HG03432 (cell line): Measurements from ENCODE around the gene IFITM1.
A peak's percentile ranks its signal among the peaks of the same experiment; 100 is the strongest.
"Not testable (repeated sequence)": the region's sequence is repeated elsewhere in the genome, so short reads cannot be mapped to it uniquely, and the experiment has no call there.

ENCODE experiments used
- ATAC-seq: cut with Tn5 transposase; IDR thresholded peaks from one replicate; pipeline ENCODE4 v1.9.1; 2021; ENCODE audit warnings: mild to moderate bottlenecking, moderate library complexity; ENCODE audit not compliant: unreplicated experiment

The IFITM1 gene

DNA sequence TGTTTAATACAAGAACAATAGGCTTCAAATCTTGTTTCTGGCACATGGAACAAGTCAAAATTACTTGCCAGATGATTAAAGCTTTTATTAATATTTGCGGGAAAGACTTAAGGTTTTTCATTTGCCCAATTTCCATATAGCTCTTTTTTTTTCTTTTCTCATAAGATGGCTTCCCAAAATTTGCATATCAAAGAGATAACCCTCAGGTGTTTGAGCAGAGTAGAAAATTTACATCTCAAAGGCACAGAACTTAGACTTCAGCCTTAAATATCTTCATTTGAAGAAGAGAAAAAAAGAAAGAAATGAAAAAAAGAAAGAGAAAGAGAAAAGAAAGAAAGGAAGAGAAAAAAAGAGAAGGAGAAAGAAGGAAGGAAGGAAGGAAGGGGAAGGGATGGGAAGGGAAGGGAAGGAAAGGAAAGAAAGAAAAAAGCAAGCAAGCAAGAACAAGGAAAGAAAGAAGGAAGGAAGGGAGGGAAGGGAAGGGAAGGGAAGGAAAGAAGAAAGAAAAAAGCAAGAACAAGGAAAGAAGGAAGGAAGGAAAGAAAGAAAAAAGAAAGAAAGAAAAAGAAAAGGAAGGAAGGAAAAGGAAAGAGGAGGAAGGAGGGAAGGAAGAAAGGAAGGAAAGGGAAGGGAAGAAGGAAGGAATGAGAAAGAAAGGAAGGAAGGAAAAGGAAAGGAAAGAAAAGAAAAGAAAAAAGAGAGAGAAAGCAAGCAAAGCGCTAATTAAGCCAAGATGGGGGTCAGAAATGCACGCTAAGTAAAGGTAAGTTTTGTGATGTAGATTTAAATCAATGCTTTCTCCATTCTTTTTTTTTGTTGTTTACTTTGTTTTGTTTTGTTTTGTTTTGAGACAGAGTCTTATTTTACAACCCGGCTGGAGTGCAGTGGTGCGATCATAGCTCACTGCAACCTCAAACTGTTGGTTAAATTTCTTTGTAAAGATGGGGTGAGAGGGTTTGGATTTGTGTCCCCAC is 27.0 kb downstream of the IFITM1 start:
- ATAC-seq: no peak

DNA sequence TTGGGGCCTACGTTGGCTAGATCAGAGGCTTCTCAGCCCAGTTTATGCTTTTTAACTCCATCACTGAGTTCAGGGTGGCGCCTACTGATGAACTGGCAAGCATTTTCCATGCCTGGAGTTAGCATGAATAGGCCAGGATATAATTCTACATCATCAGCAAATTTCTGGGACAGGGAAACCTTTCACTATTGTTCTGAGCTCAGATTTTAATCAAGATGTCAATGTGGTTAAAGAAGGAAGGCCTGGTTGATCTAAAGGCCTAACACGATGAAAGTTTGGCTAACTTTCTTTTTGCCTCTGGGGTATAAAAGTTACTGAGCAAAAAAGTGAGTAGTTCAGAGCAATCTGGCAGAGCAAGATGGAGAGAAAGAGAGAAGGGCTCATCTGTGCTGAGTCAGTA is 28.5 kb downstream of the IFITM1 start:
- ATAC-seq: no peak

DNA sequence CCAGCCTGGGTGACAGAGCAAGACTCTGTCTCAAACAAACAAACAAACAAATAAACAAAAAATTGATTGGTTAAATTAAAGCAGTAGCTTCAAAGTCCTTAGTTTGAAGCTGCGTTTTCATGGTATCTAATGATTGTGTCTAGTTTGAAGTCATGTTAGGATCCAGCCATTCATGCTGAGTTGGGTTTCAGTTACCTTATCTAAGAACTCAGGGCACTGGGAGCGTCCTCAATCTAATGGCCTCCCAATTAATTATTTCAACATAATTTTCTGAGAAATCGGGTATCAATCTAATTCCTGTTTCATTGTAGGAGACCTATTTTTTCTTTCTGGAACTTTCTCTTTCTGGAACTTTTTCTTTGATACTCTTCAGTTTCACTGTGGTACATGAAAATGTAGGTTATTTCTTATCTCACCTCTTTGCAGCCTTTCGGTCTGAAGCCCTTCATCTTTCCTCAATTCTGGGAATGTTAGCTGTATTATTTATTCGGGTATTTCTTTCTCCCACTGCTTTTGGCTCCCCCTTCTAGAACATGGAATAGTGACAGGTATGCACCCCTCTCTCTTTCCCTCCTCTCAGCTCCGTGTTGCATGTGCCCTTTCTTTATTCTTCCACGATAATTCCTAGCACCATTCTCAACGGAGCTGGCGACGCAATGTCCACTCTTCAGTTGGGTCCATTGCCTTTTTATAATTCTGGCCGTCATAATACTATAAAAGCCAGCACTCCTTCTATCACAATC is 31.2 kb downstream of the IFITM1 start:
- no peak for ATAC-seq

DNA sequence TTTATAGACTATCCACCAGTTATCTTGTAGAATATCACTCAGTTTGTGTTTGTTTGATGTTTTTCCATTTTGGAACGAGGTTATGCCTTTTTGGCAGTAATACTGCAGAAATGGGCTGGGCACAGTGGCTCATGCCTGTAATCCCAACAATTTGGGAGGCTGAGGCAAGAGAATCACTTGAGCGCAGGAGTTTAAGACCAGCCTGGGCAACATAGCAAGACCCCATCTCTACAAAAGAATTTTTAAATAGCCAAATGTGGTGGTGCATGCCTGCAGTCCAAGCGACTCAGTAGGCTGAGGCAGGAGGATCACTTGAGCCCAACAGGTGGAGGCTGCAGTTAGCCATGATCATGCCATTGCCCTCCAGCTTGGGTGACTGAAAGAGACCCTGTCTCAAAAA is 32.7 kb downstream of the IFITM1 start:
- no peak for ATAC-seq

DNA sequence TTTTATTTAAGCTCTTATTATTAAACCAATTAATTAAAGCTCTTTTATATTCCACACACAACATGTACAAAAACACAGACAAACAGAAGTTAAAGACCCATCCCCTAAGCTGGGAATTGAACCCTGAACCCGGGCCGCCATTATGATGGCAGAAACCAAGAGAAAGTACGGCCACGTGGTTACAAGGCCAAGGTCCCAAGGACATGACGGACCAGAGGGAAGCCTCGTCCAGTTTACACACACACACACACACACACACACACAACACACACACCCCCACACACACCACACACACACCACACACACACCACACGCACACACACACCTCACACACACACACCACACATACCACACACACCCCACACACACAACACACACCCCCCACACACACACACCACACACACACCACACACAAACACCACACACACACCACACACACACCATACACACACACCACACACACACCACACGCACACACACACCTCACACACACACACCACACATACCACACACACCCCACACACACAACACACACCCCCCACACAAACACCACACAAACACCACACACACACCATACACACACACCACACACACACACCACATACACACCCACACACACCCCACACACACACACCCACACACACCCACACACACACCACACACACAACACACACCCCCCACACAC is 35.6 kb downstream of the IFITM1 start:
- ATAC-seq: not testable (repeated sequence)

DNA sequence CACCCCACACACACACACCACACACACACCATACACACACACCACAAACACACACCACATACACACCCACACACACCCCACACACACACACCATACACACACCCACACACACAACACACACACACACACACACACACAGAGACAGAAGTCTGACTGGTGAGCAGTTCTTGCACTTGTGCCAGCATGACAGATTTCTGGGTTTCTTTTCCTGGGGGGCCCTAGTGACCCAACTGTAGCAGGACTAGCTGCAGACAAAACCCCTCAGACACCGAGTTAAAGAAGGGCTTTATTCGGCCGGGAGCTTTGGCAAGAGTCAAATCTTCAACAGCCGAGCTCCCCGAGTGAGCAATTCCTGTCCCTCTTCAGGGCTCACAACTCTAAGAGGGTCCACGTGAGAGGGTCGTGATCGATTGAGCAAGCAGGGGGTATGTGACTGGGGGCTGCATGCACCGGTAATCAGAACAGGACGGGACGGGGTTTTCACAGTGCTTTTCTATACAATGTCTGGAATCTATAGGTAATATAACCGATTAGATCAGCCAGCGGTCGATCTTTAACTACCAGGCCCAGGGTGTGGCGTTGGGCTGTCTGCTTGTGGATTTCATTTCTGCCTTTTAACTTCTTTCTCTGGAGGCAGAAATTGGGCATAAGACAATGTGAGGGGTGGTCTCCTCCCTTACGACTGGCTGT is 36.3 kb downstream of the IFITM1 start:
- ATAC-seq: not testable (repeated sequence)

DNA sequence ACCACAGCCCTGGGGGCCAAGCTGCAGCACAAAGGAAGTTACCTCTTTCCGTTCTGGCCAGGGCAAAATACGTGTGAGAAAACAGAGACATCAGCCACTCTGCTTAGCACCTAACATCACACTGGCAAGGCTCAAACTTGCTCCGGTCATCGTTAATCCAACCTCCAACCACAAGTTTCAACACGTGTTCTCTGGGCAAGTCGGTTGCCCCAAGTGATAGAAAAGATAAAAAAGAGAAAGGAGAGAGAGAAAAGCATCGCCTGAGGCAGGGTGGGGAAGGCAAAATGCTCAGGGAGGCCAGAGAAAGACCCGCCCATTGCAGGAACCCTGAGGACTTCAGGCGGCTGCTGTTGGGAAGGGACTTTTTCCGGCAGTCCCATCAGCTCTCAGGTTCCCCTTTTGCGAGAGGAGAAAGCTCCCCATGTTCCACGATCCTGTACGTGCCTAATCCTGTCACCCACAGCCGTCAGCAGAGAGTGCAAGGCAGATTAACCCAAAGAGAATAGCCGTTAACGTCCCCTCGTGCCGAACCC is 36.9 kb downstream of the IFITM1 start:
- ATAC-seq: no peak

DNA sequence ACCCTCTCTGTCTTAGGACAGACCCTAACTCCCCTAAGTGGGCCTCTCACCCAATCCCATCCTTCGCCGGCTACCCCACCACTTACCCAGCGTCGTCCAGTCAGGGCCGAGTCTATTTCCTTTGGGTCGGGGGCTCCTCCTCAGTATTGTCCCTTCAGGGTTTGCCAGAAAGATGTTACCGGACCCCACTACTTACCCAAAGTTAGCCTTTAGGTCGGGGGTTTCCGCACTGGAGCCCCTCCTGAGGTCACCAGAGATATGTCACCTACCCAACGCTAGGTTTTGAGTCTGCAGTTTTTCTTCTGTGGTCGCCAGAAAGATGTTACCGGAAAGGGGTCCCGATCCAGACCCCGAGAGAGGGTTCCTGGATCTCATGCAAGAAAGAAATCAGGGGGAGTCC is 37.6 kb downstream of the IFITM1 start:
- no peak for ATAC-seq

DNA sequence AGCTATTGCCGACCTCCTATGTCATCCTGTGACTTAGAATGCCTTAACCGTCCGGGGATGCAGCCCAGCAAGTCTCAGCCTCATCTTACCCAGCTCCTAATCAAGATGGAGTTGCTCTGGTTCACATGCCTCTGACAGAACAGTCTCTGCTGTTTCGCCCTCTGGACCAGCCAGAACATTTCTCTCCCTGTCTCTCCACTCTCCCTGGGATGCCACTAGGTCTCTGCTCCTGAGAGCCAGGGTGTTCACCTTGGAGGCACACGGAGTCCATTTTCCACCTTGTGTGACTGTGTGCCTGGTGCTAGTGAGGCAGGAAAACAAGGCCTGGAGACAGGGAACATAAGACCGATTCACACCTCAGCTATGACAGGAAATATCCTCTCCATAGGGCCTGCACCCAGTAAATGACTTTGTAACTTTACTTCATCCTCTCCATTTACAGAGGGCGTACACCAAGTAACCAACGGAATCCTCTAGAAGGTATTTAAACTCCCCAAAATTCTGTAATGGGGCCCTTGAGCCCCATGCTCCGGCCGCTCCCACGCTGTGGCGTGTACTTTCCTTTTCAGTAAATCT is 38.7 kb downstream of the IFITM1 start:
- ATAC-seq: no peak

DNA sequence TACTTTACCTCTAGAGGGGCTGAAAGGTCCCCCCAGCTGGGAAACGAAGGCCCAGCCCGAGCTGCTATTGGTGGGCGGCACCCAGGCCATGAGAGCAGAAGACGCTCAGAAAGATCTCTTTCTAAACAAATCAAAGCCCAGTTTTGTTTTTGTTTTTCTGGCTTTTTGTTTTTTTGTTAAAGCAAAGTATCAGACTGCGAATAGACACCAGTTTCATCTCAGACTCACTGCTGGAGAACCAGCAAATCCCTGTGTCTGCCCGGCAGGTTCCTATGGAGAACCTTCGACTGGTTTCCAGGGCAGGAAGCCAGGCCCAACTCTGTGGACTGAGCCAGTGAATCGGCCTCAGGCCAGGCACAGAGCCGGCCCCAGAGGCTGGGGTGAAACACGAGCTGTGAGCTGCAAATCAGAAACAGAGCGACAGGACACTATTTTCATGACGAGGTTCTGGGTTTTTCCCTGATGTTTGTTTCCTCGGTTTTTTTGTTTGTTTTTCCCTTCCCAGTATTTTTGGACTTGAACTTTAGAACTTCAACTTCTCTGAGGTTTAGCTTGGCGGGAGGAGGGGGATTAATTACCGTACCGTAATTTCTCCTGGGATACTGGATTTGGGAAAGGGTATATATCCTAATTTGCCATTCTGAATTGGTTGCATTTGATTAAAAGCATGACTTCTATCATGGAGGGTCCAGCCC is 39.5 kb downstream of the IFITM1 start:
- ATAC-seq: no peak

DNA sequence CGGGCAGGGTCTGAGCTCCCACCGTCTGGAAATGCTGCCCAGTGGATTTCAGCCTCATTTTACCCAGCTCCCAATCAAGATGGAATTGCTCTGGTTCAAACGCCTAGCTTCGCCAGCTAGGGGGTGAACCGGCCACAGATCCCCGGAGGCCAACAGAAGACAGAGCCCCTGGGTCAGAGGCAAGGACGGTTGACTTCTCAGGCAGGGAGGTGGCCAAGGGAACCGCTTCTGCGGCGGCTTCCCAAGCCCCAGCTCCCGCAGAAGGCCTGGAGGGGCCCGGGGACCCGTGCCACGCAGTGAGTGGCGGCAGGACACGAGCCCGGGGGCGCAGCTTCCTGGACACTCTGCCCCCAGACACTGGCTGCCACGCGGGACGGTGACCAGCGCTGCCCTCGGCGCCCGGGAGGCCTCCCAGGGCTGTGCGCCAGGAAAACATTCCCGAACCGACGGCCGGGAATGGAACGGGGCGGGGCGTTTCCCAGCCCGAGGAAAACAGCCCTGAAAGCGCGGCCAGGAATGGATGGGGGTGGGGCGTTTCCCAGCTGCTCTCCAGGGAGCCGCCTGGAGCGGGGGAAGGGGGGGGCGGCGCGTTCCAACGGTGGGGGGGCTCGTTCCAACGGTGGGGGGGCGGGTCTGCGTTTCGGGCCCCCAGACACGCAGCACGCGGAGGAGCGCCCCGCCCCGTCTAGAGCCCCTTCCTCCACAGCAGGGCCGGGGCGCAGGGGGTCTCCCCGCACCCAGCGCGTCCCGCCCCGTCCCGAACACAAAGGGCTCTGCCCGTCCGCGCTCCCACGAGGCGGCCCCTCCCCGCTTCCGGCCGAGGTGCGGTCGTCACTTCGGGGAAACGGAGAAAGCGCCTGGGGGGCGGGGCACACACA is 42.0 kb downstream of the IFITM1 start:
- ATAC-seq: peak; percentile 67

DNA sequence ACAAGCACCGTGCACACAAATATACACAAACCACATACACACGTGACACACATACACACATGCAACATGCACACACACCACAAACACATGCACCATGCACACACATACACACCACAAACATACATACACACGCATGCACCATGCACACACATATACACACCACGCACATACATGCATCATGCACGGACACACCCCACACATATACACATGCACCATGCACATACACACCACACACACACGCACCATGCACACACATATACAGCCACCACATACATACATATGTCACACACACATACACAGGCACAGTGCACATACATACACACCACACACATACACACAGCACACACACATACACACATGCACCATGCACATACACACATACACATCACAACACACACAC is 42.8 kb downstream of the IFITM1 start:
- no peak for ATAC-seq

DNA sequence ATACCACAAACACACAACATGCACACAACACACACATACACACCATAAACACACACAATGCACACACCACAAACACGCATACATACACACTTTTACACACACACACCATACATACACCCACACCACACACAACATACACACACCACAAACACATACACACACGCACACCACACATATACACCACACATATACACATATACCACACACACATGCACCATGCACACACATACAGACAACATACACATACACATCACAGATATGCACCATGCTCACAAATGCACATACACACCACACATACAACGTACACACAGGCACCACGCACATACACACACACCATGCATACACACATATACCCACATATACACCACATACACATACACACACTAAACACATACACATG is 43.7 kb downstream of the IFITM1 start:
- ATAC-seq: no peak

DNA sequence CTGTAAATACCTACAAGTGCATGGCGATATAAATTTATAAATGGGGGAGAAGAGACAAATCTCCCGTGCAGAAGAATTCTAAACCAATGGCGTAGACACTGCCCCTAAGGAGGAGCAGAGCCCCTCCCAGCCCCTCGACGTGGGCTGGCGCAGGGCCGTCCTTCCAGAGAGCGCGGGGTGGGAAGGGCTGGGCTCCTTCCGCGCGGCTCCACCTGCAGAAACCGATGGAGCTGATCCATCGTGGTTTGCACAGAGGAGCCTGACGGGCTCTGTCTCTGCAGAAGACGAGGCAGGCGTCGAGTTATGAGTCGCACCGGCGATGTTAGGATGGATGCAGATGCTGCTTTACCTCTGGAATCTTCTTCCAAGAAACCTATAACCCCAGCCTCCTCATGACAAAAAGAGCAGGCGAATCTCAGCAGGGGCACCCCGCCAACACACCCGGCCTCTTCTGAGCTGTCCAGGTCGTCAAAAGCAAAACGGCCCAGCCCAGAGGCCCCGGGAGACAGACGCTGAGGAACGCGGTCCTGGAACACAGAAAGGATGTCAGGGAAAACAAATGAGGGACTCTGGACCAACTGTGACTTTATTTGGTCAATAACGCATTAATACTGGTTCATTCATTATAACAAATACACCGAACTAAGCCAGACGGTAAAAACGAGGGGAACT is 44.4 kb downstream of the IFITM1 start:
- no peak for ATAC-seq

DNA sequence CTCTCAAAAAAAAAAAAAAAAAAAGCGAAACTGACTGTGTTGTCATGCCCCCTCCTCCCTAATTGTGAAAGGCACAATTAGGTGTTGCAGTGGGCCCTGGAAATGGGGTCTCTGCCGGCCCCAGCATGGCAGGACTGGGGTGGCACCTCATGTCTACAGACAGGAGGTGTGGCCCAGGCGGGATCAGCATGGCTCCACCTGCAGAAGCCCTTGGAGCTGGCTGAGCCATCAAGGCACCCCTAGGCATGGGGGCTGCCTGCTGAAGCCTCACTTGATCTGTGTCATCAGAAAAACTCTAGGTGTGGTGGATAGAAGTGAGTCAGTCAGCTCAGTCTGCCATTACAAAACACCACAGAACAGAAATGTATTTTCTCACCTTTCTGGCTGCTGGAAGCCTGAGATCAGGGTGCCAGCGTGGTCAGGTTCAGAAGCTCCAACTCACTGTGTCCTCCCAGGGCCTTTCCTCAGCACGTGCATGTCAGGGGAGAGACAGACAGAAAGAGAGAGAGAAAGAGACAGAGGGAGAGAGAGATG is 45.4 kb downstream of the IFITM1 start:
- ATAC-seq: no peak

DNA sequence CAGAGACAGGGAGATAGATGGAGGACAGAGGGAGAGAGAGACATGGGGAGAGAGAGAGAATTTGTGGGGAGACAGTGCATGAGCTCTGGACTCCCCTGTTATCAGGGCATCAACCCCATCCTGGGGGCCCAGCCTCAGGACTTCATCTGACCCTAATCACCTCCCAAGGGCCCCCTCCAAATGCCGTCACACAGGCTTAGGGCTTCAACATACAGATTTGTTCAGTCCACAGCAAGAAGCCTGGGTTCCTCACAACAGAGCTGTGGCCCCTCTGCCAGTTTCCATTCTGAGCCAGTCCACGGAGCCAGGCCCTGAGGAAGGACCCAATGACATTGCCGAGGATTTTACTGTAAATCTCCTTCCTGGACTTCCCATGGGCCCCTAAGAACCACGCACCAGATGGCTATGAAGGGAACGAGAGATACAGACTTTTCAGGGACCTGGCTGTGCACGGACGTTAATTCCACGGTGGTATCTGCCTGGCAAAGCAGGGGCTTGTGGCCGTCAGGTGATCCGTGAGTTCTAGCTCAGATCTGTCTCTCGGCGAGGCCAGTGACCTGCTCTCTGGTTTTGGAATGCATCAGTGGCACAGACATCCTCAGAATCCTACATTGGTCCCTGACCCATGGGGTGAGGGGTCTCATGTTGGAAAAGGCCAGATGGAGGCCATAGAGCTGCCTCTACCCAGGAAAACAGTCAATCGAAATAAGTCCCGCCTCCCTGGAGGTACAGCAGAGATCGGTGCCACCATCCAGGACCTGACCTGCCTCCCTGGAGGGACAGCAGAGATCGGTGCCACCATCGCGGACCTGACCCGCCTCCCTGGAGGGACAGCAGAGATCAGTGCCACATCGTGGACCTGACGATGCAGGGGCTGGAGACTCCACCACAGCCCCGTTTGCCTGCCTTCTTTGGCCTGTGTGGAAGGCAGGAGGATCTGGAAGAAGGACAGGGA is 46.8 kb downstream of the IFITM1 start:
- no peak for ATAC-seq
